Natural killer cell treated with Interleukin-12 subunit alpha and Interleukin-12 subunit beta and Interleukin-15 and Interleukin-18, amount 100 ng/mL, for 72 hours (primary cell): Measurements from ENCODE around the gene HINT1. TPM values are rescaled to one million over a fixed set of nuclear protein-coding genes. Genes with fewer than 3 reads are reported as not detected.
"Not testable (repeated sequence)": the region's sequence is repeated elsewhere in the genome, so short reads cannot be mapped to it uniquely, and the experiment has no call there.

Source experiments
- ATAC-seq, 2 donors: fragments of 150-1000 bp; cut with Tn5 transposase in 1 of 2; sonication (Bioruptor Pico), chemical (Tn5 transposase) in 1 of 2; 2 replicates each; pipeline ENCODE4 v1.10.0; 2021
- DNase-seq: peaks from one replicate; pipeline ENCODE4 v3.0.0; 2022; ENCODE audit warnings: low spot score
- H3K27ac Mint-ChIP-seq, 2 donors: 1 replicate in 1 of 2; 2 replicates in 1 of 2; pipeline ENCODE4 v1.8.0; 2022; ENCODE audit warnings: mixed read lengths in 2 of 2, mild to moderate bottlenecking in 1 of 2, moderate library complexity in 1 of 2
- H3K27me3 Mint-ChIP-seq, 2 donors: 1 replicate in 1 of 2; 2 replicates in 1 of 2; pipeline ENCODE4 v1.8.0; 2022; ENCODE audit warnings: mixed read lengths in 2 of 2
- H3K36me3 Mint-ChIP-seq: one replicate; pipeline ENCODE4 v1.8.0; 2022; ENCODE audit warnings: mixed read lengths
- H3K4me1 Mint-ChIP-seq, 2 donors: 1 replicate in 1 of 2; 2 replicates in 1 of 2; pipeline ENCODE4 v1.8.0; 2022; ENCODE audit warnings: low read depth in 2 of 2, mixed read lengths in 2 of 2, mild to moderate bottlenecking in 1 of 2
- H3K4me3 Mint-ChIP-seq: one replicate; pipeline ENCODE4 v1.8.0; 2022; ENCODE audit warnings: mixed read lengths
- H3K9me3 Mint-ChIP-seq: 2 replicates; pipeline ENCODE4 v1.8.0; 2022; ENCODE audit warnings: mixed read lengths
- total RNA-seq, 2 donors: library from RNA; stranded (reverse); gene quantifications; one replicate each; pipeline ENCODE4 v1.2.3, GENCODE V29; 2022

The HINT1 gene
- total RNA-seq, 2 donors from 2014 or later = 219 to 287 TPM

DNA sequence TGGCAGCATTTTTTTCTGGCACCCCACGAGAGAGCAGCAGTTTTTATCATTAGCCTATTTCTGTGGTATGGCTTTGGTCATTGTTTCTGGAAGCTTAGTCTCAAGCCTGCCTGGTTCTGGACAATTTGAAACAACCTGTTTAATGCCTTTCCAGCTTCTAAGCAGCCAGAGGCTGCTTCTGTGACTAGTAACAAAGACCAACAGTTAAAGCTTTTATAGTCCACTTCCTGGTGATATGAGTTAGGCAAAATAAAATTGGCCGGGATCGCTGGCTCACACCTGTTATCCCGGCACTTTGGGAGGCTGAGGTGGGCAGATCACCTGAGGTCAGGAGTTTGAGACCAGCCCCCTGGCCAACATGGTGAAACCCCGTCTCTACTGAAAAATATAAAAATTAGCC, 29.7 kb upstream of the HINT1 start:
- no peak for ATAC-seq
- no peaks in the 10 kb centered on the region for H3K9me3 Mint-ChIP-seq
- no peak overlapping the region for H3K27ac Mint-ChIP-seq
- H3K4me3 Mint-ChIP-seq = no peak overlapping the region
- no peak for DNase-seq
- no peaks in the 10 kb centered on the region for H3K27me3 Mint-ChIP-seq
- no peaks in the 10 kb centered on the region for H3K36me3 Mint-ChIP-seq
- peaks cover 0 to 3% of the 10 kb centered on the region in 2 donors for H3K4me1 Mint-ChIP-seq

- H3K4me3 Mint-ChIP-seq, H3K4me1 Mint-ChIP-seq: not testable (repeated sequence)
These were observed 28.8 kb upstream of the HINT1 start for GRCh38 chr5:131193897-131194296.

GRCh38 chr5:131193106-131193505, 28.1 kb upstream of the HINT1 start:
- Mint-ChIP-seq H3K36me3 (no peaks in the 10 kb centered on the region), H3K9me3 (no peaks in the 10 kb centered on the region), H3K27ac (no peak overlapping the region), H3K4me3 (no peak overlapping the region), H3K27me3 (no peaks in the 10 kb centered on the region), H3K4me1 (peaks cover 0 to under 1% of the 10 kb centered on the region in 2 donors)
- ATAC-seq = no peak
- DNase-seq = no peak

More at GRCh38 chr5:131193897-131194296, 28.8 kb upstream of the HINT1 start:
- H3K27ac Mint-ChIP-seq, H3K9me3 Mint-ChIP-seq, H3K36me3 Mint-ChIP-seq, DNase-seq, H3K27me3 Mint-ChIP-seq, ATAC-seq: not testable (repeated sequence)

DNA sequence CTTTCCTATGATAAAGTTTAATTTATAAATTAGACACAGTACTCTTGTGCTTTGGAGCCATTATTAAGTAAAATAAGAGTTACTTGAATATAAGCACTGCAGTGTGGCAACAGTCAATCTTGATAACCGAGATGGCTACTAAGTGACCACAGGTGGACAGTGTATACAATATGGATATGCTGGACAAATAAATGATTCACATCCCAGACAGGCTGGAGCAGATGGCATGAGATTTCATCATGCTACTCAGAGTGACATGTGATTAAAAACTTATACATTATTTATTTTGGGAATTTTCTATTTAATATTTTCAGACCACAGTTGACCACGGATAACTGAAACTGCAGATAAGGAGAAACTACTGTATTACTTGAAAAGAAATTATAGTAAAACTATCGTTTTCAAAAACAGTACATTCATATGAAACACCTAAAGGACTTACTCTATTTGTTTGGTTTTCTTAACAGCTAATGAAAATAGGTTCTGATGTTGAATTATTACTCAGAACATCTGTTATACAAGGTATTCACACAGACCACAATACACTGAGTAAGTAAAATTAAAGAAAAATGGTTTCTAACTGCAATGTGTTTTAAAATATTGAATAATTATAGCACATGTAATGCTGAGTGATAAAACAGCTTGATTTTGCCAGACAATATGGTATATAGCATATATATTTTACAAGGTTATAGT, 21.7 kb upstream of the HINT1 start:
- no peaks in the 10 kb centered on the region for H3K4me1 Mint-ChIP-seq
- no peak for DNase-seq
- H3K36me3 Mint-ChIP-seq = peaks cover 8% of the 10 kb centered on the region
- ATAC-seq = no peak
- no peak overlapping the region for H3K27ac Mint-ChIP-seq
- no peaks in the 10 kb centered on the region for H3K9me3 Mint-ChIP-seq
- no peaks in the 10 kb centered on the region for H3K27me3 Mint-ChIP-seq
- H3K4me3 Mint-ChIP-seq = no peak overlapping the region

- ATAC-seq = no peak
- no peaks in the 10 kb centered on the region for H3K4me1 Mint-ChIP-seq
- peaks cover 8% of the 10 kb centered on the region for H3K36me3 Mint-ChIP-seq
- no peaks in the 10 kb centered on the region for H3K27me3 Mint-ChIP-seq
- DNase-seq = no peak
- H3K4me3 Mint-ChIP-seq = no peak overlapping the region
- H3K9me3 Mint-ChIP-seq = no peaks in the 10 kb centered on the region
- no peak overlapping the region for H3K27ac Mint-ChIP-seq
These were observed 20.6 kb upstream of the HINT1 start for GRCh38 chr5:131185523-131186104.

DNA sequence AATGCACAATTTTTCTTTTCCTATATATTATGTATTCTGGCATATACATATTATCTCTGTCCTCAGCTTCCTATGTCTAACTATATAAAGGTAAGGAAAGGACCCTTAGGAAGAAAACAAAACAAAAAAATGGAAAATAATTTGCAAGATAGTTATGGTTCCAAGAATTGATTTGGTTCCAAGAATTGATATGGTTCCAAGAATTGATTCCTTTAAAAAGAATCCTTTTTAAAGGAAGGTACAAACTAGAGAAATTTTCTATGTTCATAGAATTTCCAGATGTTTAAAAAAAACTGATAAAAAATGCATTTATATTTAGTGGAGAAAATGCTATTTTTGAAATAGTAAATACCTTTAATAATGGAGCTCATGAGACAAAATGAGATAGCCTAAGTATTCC, 17.8 kb upstream of the HINT1 start:
- H3K27ac Mint-ChIP-seq = no peak overlapping the region
- no peak for ATAC-seq
- H3K27me3 Mint-ChIP-seq = no peaks in the 10 kb centered on the region
- peaks cover 8% of the 10 kb centered on the region for H3K36me3 Mint-ChIP-seq
- H3K4me3 Mint-ChIP-seq = no peak overlapping the region
- no peaks in the 10 kb centered on the region for H3K9me3 Mint-ChIP-seq
- no peak for DNase-seq
- no peaks in the 10 kb centered on the region for H3K4me1 Mint-ChIP-seq

GRCh38 chr5:131180407-131180806, 15.4 kb upstream of the HINT1 start:
- ATAC-seq = no peak
- Mint-ChIP-seq H3K36me3 (peaks cover 8% of the 10 kb centered on the region), H3K9me3 (no peaks in the 10 kb centered on the region), H3K27me3 (no peaks in the 10 kb centered on the region), H3K4me3 (no peak overlapping the region), H3K27ac (no peak overlapping the region), H3K4me1 (peaks cover 0 to 2% of the 10 kb centered on the region in 2 donors)
- DNase-seq = no peak

- Mint-ChIP-seq H3K27ac (peak overlapping the region; percentile 90 to 91), H3K9me3 (no peaks in the 10 kb centered on the region), H3K36me3 (no peaks in the 10 kb centered on the region), H3K27me3 (no peaks in the 10 kb centered on the region), H3K4me3 (peak overlapping the region; percentile 97), H3K4me1 (peaks cover 18 to 21% of the 10 kb centered on the region in 2 donors)
- DNase-seq (no peak), ATAC-seq (no peak)
These were observed 6.3 kb upstream of the HINT1 start for GRCh38 chr5:131171276-131171810.

GRCh38 chr5:131170540-131171275, 5.7 kb upstream of the HINT1 start, which contains the start of gene LYRM7:
Gene LYRM7 (plus strand): TSS chr5:131170944. CDS start chr5:131171021, 77 bp downstream.
- DNase-seq = peak; percentile 98
- no peaks in the 10 kb centered on the region for H3K36me3 Mint-ChIP-seq
- H3K4me1 Mint-ChIP-seq = peaks cover 24% of the 10 kb centered on the region in 2 donors
- H3K4me3 Mint-ChIP-seq = peak within 1 kb of the TSS; percentile 97
- ATAC-seq = peak; percentile 99
- no peaks in the 10 kb centered on the region for H3K9me3 Mint-ChIP-seq
- peak within 1 kb of the TSS; percentile 90 to 91 for H3K27ac Mint-ChIP-seq
- no peaks in the 10 kb centered on the region for H3K27me3 Mint-ChIP-seq

GRCh38 chr5:131169810-131170539, 4.9 kb upstream of the HINT1 start:
- ATAC-seq (no peak), DNase-seq (no peak)
- Mint-ChIP-seq H3K4me1 (peaks cover 31 to 32% of the 10 kb centered on the region in 2 donors), H3K9me3 (no peaks in the 10 kb centered on the region), H3K4me3 (peak overlapping the region; percentile 97), H3K36me3 (no peaks in the 10 kb centered on the region), H3K27me3 (no peaks in the 10 kb centered on the region), H3K27ac (peak overlapping the region; percentile 90 to 91)

- Mint-ChIP-seq H3K4me3 (no peak overlapping the region), H3K27me3 (no peaks in the 10 kb centered on the region), H3K27ac (peak overlapping the region; percentile 1 to 95), H3K4me1 (peaks cover 34 to 46% of the 10 kb centered on the region in 2 donors), H3K9me3 (no peaks in the 10 kb centered on the region), H3K36me3 (peaks cover 6% of the 10 kb centered on the region)
- ATAC-seq = no peak
- no peak for DNase-seq
These were observed 2.6 kb upstream of the HINT1 start for GRCh38 chr5:131167615-131168014.

GRCh38 chr5:131164191-131165118, 601 bp downstream of the HINT1 start:
- DNase-seq = peak; percentile 69
- no peaks in the 10 kb centered on the region for H3K9me3 Mint-ChIP-seq
- H3K27me3 Mint-ChIP-seq = no peaks in the 10 kb centered on the region
- H3K36me3 Mint-ChIP-seq = peaks cover 24% of the 10 kb centered on the region
- ATAC-seq = peak; percentile 81 to 88
- peak overlapping the region; percentile 96 for H3K4me3 Mint-ChIP-seq
- H3K27ac Mint-ChIP-seq = peak overlapping the region; percentile 91 to 95
- H3K4me1 Mint-ChIP-seq = peaks cover 21 to 45% of the 10 kb centered on the region in 2 donors
